K562 (cell line): ENCODE data around the gene ACAT2. TPM values are rescaled to one million over a fixed set of nuclear protein-coding genes. Genes with fewer than 3 reads are reported as not detected.

ENCODE experiments used
- ATF3 ChIP-seq, 2 experiments: fragments of 450-650 bp in 1 of 2; sonication (generic) in 1 of 2; formaldehyde crosslinking in 1 of 2; IDR thresholded peaks in 1 of 2; conservative IDR thresholded peaks in 1 of 2; 2 replicates each; pipeline versions ENCODE4 v1.6.1 to v1.8.1; 2016 to 2023; ENCODE audit warnings: mild to moderate bottlenecking in 2 of 2, moderate library complexity in 2 of 2, inconsistent platforms in 1 of 2, missing genetic modification reagents in 1 of 2
- ATF7 ChIP-seq: fragments of 450-650 bp; IDR thresholded peaks from 2 replicates; pipeline ENCODE4 v1.7.1; 2014; ENCODE audit warnings: mild to moderate bottlenecking, moderate library complexity
- BRD9 ChIP-seq: fragments of 450-650 bp; IDR thresholded peaks from 2 replicates; pipeline ENCODE4 v1.6.1; 2018; ENCODE audit warnings: low read depth; ENCODE audit not compliant: partially characterized antibody
- CREB1 ChIP-seq, 2 experiments: sonication (generic) in 1 of 2; formaldehyde crosslinking in 1 of 2; IDR thresholded peaks; 2 replicates each; pipeline versions ENCODE4 v1.6.1 to v1.8.0; 2012 to 2022; ENCODE audit warnings: inconsistent platforms in 1 of 2, mild to moderate bottlenecking in 1 of 2, missing genetic modification reagents in 1 of 2, moderate library complexity in 1 of 2
- E2F8 ChIP-seq: fragments of 450-650 bp; IDR thresholded peaks from 2 replicates; pipeline ENCODE4 v1.7.1; 2018; ENCODE audit warnings: mild to moderate bottlenecking, low read depth; ENCODE audit not compliant: partially characterized antibody
- EP300 ChIP-seq: IDR thresholded peaks from 2 replicates; pipeline ENCODE4 v1.6.1; 2012; ENCODE audit warnings: low read length, improper control_type of control experiment
- GTF2A2 ChIP-seq: IDR thresholded peaks from 2 replicates; pipeline ENCODE4 v1.6.1; 2016; ENCODE audit warnings: mild to moderate bottlenecking, missing genetic modification characterization, missing compliant biosample characterization
- MCM5 ChIP-seq: fragments of 450-650 bp; IDR thresholded peaks from 2 replicates; pipeline ENCODE4 v1.6.1; 2016; ENCODE audit warnings: low read depth
- PKNOX1 ChIP-seq: fragments of 450-650 bp; IDR thresholded peaks from 2 replicates; pipeline ENCODE4 v1.6.1; 2016
- PTRF ChIP-seq: fragments of 450-650 bp; IDR thresholded peaks from 2 replicates; pipeline ENCODE4 v1.6.1; 2016; ENCODE audit warnings: mild to moderate bottlenecking, missing genetic modification characterization, missing compliant biosample characterization
- SREBF2 ChIP-seq: sonication (generic); formaldehyde crosslinking; IDR thresholded peaks from 2 replicates; pipeline ENCODE4 v1.4.0; 2020; ENCODE audit warnings: mild to moderate bottlenecking, missing genetic modification reagents
- THAP12 ChIP-seq: fragments of 250-450 bp; sonication (Bioruptor Pico); IDR thresholded peaks from 2 replicates; pipeline ENCODE4 v1.9.0; 2021; ENCODE audit warnings: mild to moderate bottlenecking, inconsistent platforms
- ZNF280B ChIP-seq: fragments of 250-450 bp; sonication (Bioruptor Pico); IDR thresholded peaks from 2 replicates; pipeline ENCODE4 v1.5.1; 2021; ENCODE audit warnings: mild to moderate bottlenecking
- ZNF507 ChIP-seq: conservative IDR thresholded peaks from 2 replicates; pipeline ENCODE4 v1.6.1; 2017; ENCODE audit warnings: missing genetic modification characterization, missing compliant biosample characterization
- ZNF583 ChIP-seq: fragments of 250-450 bp; sonication (Bioruptor Pico); IDR thresholded peaks from 2 replicates; pipeline ENCODE4 v1.4.0; 2020
- ZNF655 ChIP-seq: fragments of 250-450 bp; sonication (Bioruptor Pico); IDR thresholded peaks from 2 replicates; pipeline ENCODE4 v1.5.0; 2021
- polyA plus RNA-seq, 8 experiments: library from polyadenylated mRNA; depleted of rRNA in 4 of 8; stranded (reverse) in 5 of 8; unstranded in 3 of 8; fragments of >200 nt; fragmentation: Nextera tagmentation in 2 of 8; fragmentation: Illumina TruSeq in 1 of 8; extraction: Ambion mirVana in 2 of 8; extraction: Trizol in 1 of 8; gene quantifications; 2 replicates each; pipeline versions ENCODE4 v1.2.1 to v1.2.3, GENCODE V29; 2011 to 2014; ENCODE audit warnings: inconsistent platforms in 1 of 8, missing spikeins in 1 of 8
- total RNA-seq, 7 experiments: library from RNA; depleted of rRNA in 6 of 7; stranded (reverse); fragments of >200 nt in 6 of 7; fragmentation: Illumina TruSeq in 2 of 7; extraction: Trizol in 2 of 7; gene quantifications; 2 replicates each; pipeline versions ENCODE4 v1.2.1 to v1.2.3, GENCODE V29; 2011 to 2021; ENCODE audit warnings: low replicate concordance in 1 of 7

ACAT2 gene
- total and polyA plus RNA-seq, 9 of the 15 experiments (the other 6 are each of a cell fraction or from before 2014, with no cell fraction given): 63.0 to 309 (median 144) TPM

- no peak for TF ChIP-seq ATF3 (IDR thresholded peaks at IDR 0.05)
- TF ChIP-seq ATF3 (CRISPR knock-in tag; conservative IDR thresholded peaks at IDR 0.05): 0 out of 2 replicates have a peak, but pooled peaks have one; percentile 9
- TF ChIP-seq BRD9: peak; percentile 87
- no peak for TF ChIP-seq EP300
- peak; percentile 100 for TF ChIP-seq PKNOX1
- TF ChIP-seq ZNF655 (CRISPR knock-in tag): no peak
- no peak for TF ChIP-seq SREBF2 (CRISPR knock-in tag)
- no peak for TF ChIP-seq ZNF507 (tag)
- TF ChIP-seq E2F8: peak; percentile 63
- no peak for TF ChIP-seq THAP12 (CRISPR knock-in tag)
- no peak for TF ChIP-seq MCM5
- TF ChIP-seq GTF2A2 (tag): no peak
- TF ChIP-seq ATF7: peak; percentile 34
- no peak for TF ChIP-seq PTRF (tag)
- no peak for TF ChIP-seq ZNF280B (CRISPR knock-in tag)
- peak; percentile 67 for TF ChIP-seq CREB1 (IDR thresholded peaks at IDR 0.05)
- peak; percentile 77 for TF ChIP-seq CREB1 (CRISPR knock-in tag; IDR thresholded peaks at IDR 0.05)
- no peak for TF ChIP-seq ZNF583 (CRISPR knock-in tag)
Measured at GRCh38 chr6:159790149-159790955, 28.5 kb downstream of the ACAT2 start, which contains the start of gene MRPL18 (continued).
